CD8-positive, alpha-beta memory T cell (primary cell): ENCODE data around the gene NCKAP5. TPM values are rescaled to one million over a fixed set of nuclear protein-coding genes. Genes with fewer than 3 reads are reported as not detected.

Experiments used
- CTCF ChIA-PET: fragments of 350-600 bp; sonication (Branson Sonifier 250); formaldehyde crosslinking; loops from one replicate; lab custom pipeline; 2021; ENCODE audit warnings: antibody characterized with exemption; lab: Charles Lee
- POLR2A ChIA-PET: fragments of 350-600 bp; sonication (Branson Sonifier 250); formaldehyde crosslinking; loops from one replicate; lab custom pipeline; 2021; ENCODE audit warnings: antibody characterized with exemption; lab: Charles Lee
- DNase-seq, 5 donors: peaks; one replicate each; pipeline versions ENCODE4 v3.0.0 to v3.0.0-alpha.2; 2020 to 2022; ENCODE audit warnings: mixed read lengths in 1 of 5
- H3K27ac ChIP-seq: one replicate; pipeline ENCODE4 v1.7.0; 2013; ENCODE audit warnings: low read depth, mild to moderate bottlenecking, low read length, moderate library complexity
- H3K27me3 ChIP-seq: 2 replicates; pipeline ENCODE4 v1.7.0; 2013; ENCODE audit warnings: low read length, mild to moderate bottlenecking; ENCODE audit not compliant: insufficient read depth, poor library complexity, severe bottlenecking
- H3K36me3 ChIP-seq: 2 replicates; pipeline ENCODE4 v1.7.0; 2013; ENCODE audit warnings: mild to moderate bottlenecking, low read length, moderate library complexity; ENCODE audit not compliant: insufficient read depth
- H3K4me1 ChIP-seq: 2 replicates; pipeline ENCODE4 v1.7.0; 2013; ENCODE audit warnings: mild to moderate bottlenecking, low read length, moderate library complexity; ENCODE audit not compliant: insufficient read depth
- H3K4me3 ChIP-seq: 2 replicates; pipeline ENCODE4 v1.7.0; 2013; ENCODE audit warnings: mild to moderate bottlenecking, low read length
- H3K9me3 ChIP-seq: 2 replicates; pipeline ENCODE4 v1.7.0; 2013; ENCODE audit warnings: mild to moderate bottlenecking, low read length
- H3K27ac Mint-ChIP-seq, 8 donors: one replicate each; pipeline ENCODE4 v1.8.0; 2020 to 2021; ENCODE audit warnings: mixed read lengths in 8 of 8, mild to moderate bottlenecking in 6 of 8, inconsistent platforms in 3 of 8, moderate library complexity in 3 of 8
- H3K27me3 Mint-ChIP-seq, 2 donors: one replicate each; pipeline ENCODE4 v1.8.0; 2020 to 2021; ENCODE audit warnings: mixed read lengths in 2 of 2, mild to moderate bottlenecking in 1 of 2, moderate library complexity in 1 of 2
- H3K36me3 Mint-ChIP-seq, 3 donors: one replicate each; pipeline ENCODE4 v1.8.0; 2020 to 2021; ENCODE audit warnings: mixed read lengths in 3 of 3, inconsistent platforms in 1 of 3, mild to moderate bottlenecking in 1 of 3
- H3K4me1 Mint-ChIP-seq, 3 donors: one replicate each; pipeline ENCODE4 v1.8.0; 2020 to 2021; ENCODE audit warnings: mixed read lengths in 3 of 3, inconsistent platforms in 1 of 3, mild to moderate bottlenecking in 1 of 3
- H3K4me3 Mint-ChIP-seq, 7 donors: one replicate each; pipeline ENCODE4 v1.8.0; 2020 to 2021; ENCODE audit warnings: mixed read lengths in 7 of 7, mild to moderate bottlenecking in 6 of 7, moderate library complexity in 4 of 7, inconsistent platforms in 2 of 7
- H3K9me3 Mint-ChIP-seq, 5 donors: one replicate each; pipeline ENCODE4 v1.8.0; 2020 to 2022; ENCODE audit warnings: mixed read lengths in 5 of 5, mild to moderate bottlenecking in 3 of 5, moderate library complexity in 2 of 5, inconsistent platforms in 1 of 5
- polyA plus RNA-seq: library from polyadenylated mRNA; unstranded; fragments of 300-500 nt; fragmentation: Illumina TruSeq; gene quantifications from one replicate; pipeline ENCODE4 v1.2.3, GENCODE V29; 2021
- total RNA-seq, 2 experiments: library from RNA; stranded (reverse); gene quantifications; one replicate each; pipeline ENCODE4 v1.2.3, GENCODE V29; 2021

NCKAP5 gene
- total and polyA plus RNA-seq, 3 experiments from 2014 or later = not detected

DNA sequence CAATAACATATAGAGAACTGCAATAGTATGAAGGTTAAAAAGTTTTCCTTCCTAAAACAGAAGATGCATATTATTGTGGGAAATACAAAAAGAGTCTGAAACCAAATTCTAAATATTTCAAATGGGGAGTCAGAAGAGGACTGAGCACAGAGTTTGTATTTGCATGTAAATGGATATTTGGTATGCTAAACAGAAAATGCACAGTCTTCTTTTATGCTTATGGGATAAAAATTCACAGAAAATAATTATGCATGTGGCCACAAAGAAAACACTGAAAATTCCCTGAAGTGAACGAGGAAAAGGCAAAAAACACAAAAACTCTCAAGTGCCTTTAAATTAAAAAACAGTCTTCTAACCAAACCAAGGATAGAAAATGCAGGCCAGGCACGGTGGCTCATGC lies 142.7 kb downstream of the NCKAP5 start:
- no peak overlapping the region for H3K4me3 ChIP-seq
- no peaks in the 10 kb centered on the region for H3K27me3 ChIP-seq
- ChIA-PET POLR2A (no interaction called here), CTCF (no interaction called here)
- DNase-seq = no peak
- Mint-ChIP-seq H3K4me1 (no peaks in the 10 kb centered on the region), H3K27me3 (peaks cover 0 to 5% of the 10 kb centered on the region in 2 donors), H3K27ac (no peak overlapping the region), H3K36me3 (no peaks in the 10 kb centered on the region), H3K9me3 (peaks cover 0 to 7% (median 2%) of the 10 kb centered on the region in 5 donors), H3K4me3 (no peak overlapping the region)
- H3K4me1 ChIP-seq = no peaks in the 10 kb centered on the region
- no peak overlapping the region for H3K27ac ChIP-seq
- no peaks in the 10 kb centered on the region for H3K9me3 ChIP-seq
- H3K36me3 ChIP-seq = no peaks in the 10 kb centered on the region

DNA sequence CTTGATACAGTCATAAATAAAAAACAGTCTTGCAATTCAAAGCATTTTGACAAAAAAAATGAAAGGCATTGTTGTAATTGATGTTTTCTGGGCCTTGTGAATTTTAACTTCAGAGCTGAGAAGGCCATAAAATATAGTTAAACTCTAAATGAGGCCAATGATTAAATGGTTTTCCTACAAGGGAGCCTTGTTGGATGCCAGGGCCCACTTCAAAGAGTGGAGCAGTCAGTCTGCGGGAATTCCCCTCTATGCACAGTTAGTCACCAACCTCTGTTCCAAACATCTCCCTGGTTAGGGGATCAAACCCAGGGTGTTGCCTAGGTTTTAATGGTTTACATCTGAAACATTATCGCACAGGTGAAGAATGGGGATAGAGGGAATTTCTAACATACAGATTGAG lies 143.4 kb downstream of the NCKAP5 start:
- Histone ChIP-seq H3K4me1 (no peaks in the 10 kb centered on the region), H3K4me3 (no peak overlapping the region), H3K27ac (no peak overlapping the region), H3K36me3 (no peaks in the 10 kb centered on the region), H3K27me3 (no peaks in the 10 kb centered on the region), H3K9me3 (no peaks in the 10 kb centered on the region)
- peaks cover 0 to 7% (median 0%) of the 10 kb centered on the region in 5 donors for H3K9me3 Mint-ChIP-seq
- H3K27ac Mint-ChIP-seq = no peak overlapping the region
- CTCF ChIA-PET = no interaction called here
- H3K27me3 Mint-ChIP-seq = peaks cover 0 to 5% of the 10 kb centered on the region in 2 donors
- H3K4me1 Mint-ChIP-seq = no peaks in the 10 kb centered on the region
- POLR2A ChIA-PET = no interaction called here
- H3K36me3 Mint-ChIP-seq = no peaks in the 10 kb centered on the region
- no peak overlapping the region for H3K4me3 Mint-ChIP-seq
- no peak for DNase-seq

DNA sequence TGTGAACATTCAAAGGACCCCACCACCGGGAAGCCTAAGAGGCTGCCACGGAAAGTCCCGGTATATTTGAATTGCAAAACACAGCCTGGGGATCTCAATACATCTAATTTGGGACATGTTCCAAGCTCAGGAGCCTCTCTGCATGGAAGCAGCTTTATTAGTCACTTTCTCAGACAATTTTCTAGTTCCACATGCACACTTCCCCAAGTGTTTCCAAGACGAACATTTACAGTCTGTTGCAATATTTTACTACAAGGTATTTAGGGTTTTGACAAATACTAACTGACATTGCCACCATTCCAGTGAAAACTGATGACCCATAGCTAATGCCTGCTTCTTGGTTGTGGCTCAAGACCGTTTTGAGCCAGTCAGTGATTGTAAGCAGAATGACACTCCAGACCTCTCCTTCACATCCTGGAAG lies 145.3 kb downstream of the NCKAP5 start:
- Histone ChIP-seq H3K9me3 (no peaks in the 10 kb centered on the region), H3K4me3 (no peak overlapping the region), H3K4me1 (no peaks in the 10 kb centered on the region), H3K36me3 (no peaks in the 10 kb centered on the region), H3K27me3 (no peaks in the 10 kb centered on the region), H3K27ac (no peak overlapping the region)
- Mint-ChIP-seq H3K4me3 (no peak overlapping the region), H3K36me3 (no peaks in the 10 kb centered on the region), H3K27ac (no peak overlapping the region), H3K4me1 (no peaks in the 10 kb centered on the region), H3K27me3 (peaks cover 0 to 5% of the 10 kb centered on the region in 2 donors), H3K9me3 (peaks cover 0 to 4% (median 0%) of the 10 kb centered on the region in 5 donors)
- no peak for DNase-seq
- ChIA-PET POLR2A (no interaction called here), CTCF (no interaction called here)

DNA sequence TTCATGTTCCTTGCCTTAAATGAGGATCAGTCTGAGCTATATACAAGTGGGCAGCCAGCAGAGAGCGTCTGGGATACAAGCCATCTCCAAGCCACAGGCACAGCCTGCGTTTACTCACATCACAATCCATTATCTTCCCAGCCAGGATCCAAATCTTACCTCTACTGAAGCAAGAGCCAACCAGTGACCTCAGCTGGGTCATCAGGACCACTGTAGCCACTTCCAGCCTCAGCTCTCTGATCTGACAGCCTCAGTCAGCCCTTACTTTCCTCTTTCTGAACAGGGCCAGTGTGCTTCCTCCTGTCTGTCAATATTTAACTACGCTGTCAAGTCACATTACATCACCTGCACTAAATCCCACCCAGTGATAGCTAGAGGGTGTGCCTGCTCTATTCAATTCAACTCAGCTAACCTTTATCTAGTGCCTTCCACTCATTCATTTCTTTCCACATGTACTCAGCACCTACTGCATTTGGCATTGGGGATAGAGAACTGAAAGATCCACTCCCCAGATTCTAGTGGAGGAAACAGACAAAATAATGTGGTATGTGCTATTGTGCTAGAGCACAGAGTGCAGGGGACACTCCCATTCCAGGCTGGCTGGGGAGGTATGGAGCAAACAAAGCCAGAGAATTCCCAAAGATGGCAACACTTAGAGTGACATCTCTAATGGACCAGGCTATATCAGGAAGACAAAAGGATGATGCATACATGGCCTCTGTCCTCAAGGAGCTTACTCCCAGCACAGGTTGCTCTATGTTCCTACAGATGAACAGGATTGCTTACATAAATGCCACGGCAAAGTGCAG lies 146.5 kb downstream of the NCKAP5 start:
- DNase-seq = no peak
- Mint-ChIP-seq H3K4me1 (no peaks in the 10 kb centered on the region), H3K27ac (no peak overlapping the region), H3K36me3 (no peaks in the 10 kb centered on the region), H3K9me3 (peaks cover 0 to 4% (median 0%) of the 10 kb centered on the region in 5 donors), H3K27me3 (peaks cover 0 to 6% of the 10 kb centered on the region in 2 donors), H3K4me3 (no peak overlapping the region)
- H3K4me3 ChIP-seq = no peak overlapping the region
- H3K27me3 ChIP-seq = no peaks in the 10 kb centered on the region
- POLR2A ChIA-PET = no interaction called here
- H3K9me3 ChIP-seq = no peaks in the 10 kb centered on the region
- CTCF ChIA-PET = no interaction called here
- no peaks in the 10 kb centered on the region for H3K36me3 ChIP-seq
- H3K4me1 ChIP-seq = no peaks in the 10 kb centered on the region
- no peak overlapping the region for H3K27ac ChIP-seq

DNA sequence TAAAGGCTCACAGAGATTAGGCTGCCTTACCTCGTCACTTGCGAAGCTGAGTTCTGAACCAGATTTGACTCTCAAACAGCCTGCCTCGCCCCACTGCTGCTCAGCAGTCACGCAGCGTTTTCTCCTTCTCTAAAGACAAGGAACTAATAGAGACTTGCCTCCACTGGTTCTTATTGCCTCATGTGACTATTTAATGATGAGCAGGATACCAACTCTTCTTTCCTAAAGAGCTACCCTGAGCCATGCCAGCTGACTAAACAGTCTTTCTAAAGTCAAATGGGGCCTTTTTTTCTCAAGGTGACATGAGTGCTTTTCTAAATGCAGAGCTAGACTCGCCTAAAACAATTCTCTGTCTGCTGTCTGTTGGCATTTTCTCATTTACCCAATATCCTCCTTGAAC lies 147.5 kb downstream of the NCKAP5 start:
- Mint-ChIP-seq H3K27me3 (peaks cover 0 to 6% of the 10 kb centered on the region in 2 donors), H3K4me3 (no peak overlapping the region), H3K27ac (no peak overlapping the region), H3K4me1 (no peaks in the 10 kb centered on the region), H3K9me3 (peaks cover 0 to 4% (median 0%) of the 10 kb centered on the region in 5 donors), H3K36me3 (no peaks in the 10 kb centered on the region)
- H3K27ac ChIP-seq = no peak overlapping the region
- ChIA-PET CTCF (no interaction called here), POLR2A (no interaction called here)
- no peaks in the 10 kb centered on the region for H3K27me3 ChIP-seq
- H3K9me3 ChIP-seq = no peaks in the 10 kb centered on the region
- H3K4me3 ChIP-seq = no peak overlapping the region
- no peak for DNase-seq
- no peaks in the 10 kb centered on the region for H3K36me3 ChIP-seq
- no peaks in the 10 kb centered on the region for H3K4me1 ChIP-seq

DNA sequence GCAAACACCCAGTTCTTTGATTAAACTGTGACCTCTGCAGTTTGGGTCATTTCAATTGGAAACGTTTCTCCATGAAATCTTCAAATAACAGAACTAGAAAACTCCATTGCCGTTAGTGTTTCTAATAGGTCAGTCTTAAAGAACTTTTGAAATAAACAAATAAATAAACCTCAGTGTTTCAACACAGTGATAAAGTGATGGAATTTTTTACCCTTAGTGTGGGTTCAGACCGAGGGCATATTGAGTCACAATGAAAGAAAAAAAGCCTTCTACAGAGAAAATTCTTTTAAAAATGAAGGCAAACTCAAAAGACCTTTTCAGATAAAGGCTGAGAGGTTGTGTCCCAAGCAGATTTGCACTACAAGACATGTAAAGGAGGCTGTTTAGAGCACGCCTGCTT lies 149.6 kb downstream of the NCKAP5 start:
- no peak overlapping the region for H3K4me3 ChIP-seq
- Mint-ChIP-seq H3K4me3 (no peak overlapping the region), H3K27ac (no peak overlapping the region), H3K27me3 (peaks cover 0 to 1% of the 10 kb centered on the region in 2 donors), H3K9me3 (peaks cover 0 to 4% (median 0%) of the 10 kb centered on the region in 5 donors), H3K36me3 (no peaks in the 10 kb centered on the region), H3K4me1 (no peaks in the 10 kb centered on the region)
- ChIA-PET POLR2A (no interaction called here), CTCF (no interaction called here)
- no peaks in the 10 kb centered on the region for H3K36me3 ChIP-seq
- H3K27ac ChIP-seq = no peak overlapping the region
- H3K4me1 ChIP-seq = no peaks in the 10 kb centered on the region
- no peak for DNase-seq
- no peaks in the 10 kb centered on the region for H3K9me3 ChIP-seq
- H3K27me3 ChIP-seq = no peaks in the 10 kb centered on the region

DNA sequence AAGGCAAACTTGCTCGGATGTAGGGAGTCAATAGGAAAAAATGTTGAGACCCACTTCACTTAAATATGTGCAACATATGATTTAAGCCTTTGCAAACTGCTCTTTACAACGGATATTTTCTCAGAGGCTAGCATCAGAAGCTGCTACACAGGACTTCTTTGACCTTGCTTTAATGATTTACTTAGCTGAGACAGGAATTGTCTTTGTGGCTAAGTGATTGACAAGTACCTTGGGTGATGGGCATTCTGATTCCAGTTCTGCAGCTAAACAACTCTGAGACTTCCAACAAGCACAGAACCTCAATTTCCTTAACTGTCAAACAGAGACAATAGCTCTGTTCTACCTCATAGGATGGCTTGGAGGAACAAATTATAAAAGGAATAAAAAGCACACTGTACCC lies 150.2 kb downstream of the NCKAP5 start:
- H3K4me1 Mint-ChIP-seq = no peaks in the 10 kb centered on the region
- Histone ChIP-seq H3K36me3 (no peaks in the 10 kb centered on the region), H3K9me3 (no peaks in the 10 kb centered on the region), H3K4me3 (no peak overlapping the region), H3K27me3 (no peaks in the 10 kb centered on the region), H3K4me1 (no peaks in the 10 kb centered on the region), H3K27ac (no peak overlapping the region)
- no peak for DNase-seq
- H3K9me3 Mint-ChIP-seq = peaks cover 0 to 4% (median 0%) of the 10 kb centered on the region in 5 donors
- H3K36me3 Mint-ChIP-seq = no peaks in the 10 kb centered on the region
- ChIA-PET POLR2A (no interaction called here), CTCF (no interaction called here)
- peaks cover 0 to 1% of the 10 kb centered on the region in 2 donors for H3K27me3 Mint-ChIP-seq
- no peak overlapping the region for H3K27ac Mint-ChIP-seq
- H3K4me3 Mint-ChIP-seq = no peak overlapping the region

DNA sequence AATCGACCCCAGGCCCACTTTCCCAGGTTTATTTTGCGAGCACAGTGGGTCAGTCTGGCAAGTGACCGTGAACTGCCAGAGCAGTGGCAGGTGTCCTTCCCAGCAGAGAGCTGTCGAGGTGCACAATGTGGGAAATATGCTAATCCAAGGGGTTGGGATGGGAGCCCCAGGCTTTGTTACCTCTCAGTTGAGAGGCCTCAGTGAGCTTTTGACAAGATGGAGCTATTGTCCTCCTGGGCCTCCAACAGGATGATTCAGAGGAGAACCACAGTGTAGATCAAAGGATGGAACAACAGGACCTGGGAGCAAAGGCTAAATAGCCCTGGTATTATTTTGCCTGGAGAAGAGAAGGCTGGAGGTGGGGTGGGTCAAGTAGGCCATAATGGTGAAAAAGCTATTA lies 150.8 kb downstream of the NCKAP5 start:
- H3K4me3 Mint-ChIP-seq = no peak overlapping the region
- no peak overlapping the region for H3K27ac ChIP-seq
- no peaks in the 10 kb centered on the region for H3K36me3 Mint-ChIP-seq
- no peaks in the 10 kb centered on the region for H3K36me3 ChIP-seq
- no peak overlapping the region for H3K27ac Mint-ChIP-seq
- H3K27me3 Mint-ChIP-seq = peaks cover 0 to 1% of the 10 kb centered on the region in 2 donors
- no peaks in the 10 kb centered on the region for H3K4me1 Mint-ChIP-seq
- H3K4me3 ChIP-seq = no peak overlapping the region
- peaks cover 0 to 4% (median 0%) of the 10 kb centered on the region in 5 donors for H3K9me3 Mint-ChIP-seq
- H3K27me3 ChIP-seq = no peaks in the 10 kb centered on the region
- no peaks in the 10 kb centered on the region for H3K4me1 ChIP-seq
- ChIA-PET CTCF (no interaction called here), POLR2A (no interaction called here)
- DNase-seq = no peak
- no peaks in the 10 kb centered on the region for H3K9me3 ChIP-seq
